Kidney (tissue), 14 donors: Measurements from ENCODE around the gene DNAJA3. TPM values are rescaled to one million over a fixed set of nuclear protein-coding genes. Genes with fewer than 3 reads are reported as not detected.

Source experiments
- DNase-seq, 5 donors: peaks; one replicate each; pipeline ENCODE4 v3.0.0-alpha.2; 2013 to 2020
- FAIRE-seq: peaks from 2 replicates; lab custom pipeline; 2012; peaks lifted over from hg19 to GRCh38; lab: Jason Lieb, UNC
- H3K27ac ChIP-seq, 2 donors: one replicate each; pipeline ENCODE4 v1.7.0; 2013; ENCODE audit warnings: low read depth in 2 of 2, low read length in 2 of 2, inconsistent platforms in 1 of 2
- H3K27me3 ChIP-seq: one replicate; pipeline ENCODE4 v1.7.1; 2013; ENCODE audit warnings: low read length, inconsistent platforms; ENCODE audit not compliant: control insufficient read depth, insufficient read depth
- H3K36me3 ChIP-seq, 3 donors: one replicate each; pipeline versions ENCODE4 v1.7.0 to v1.7.1; 2013; ENCODE audit warnings: low read length in 3 of 3, control low read depth in 1 of 3, inconsistent platforms in 1 of 3; ENCODE audit not compliant: insufficient read depth in 3 of 3, control insufficient read depth in 2 of 3
- H3K4me1 ChIP-seq, 3 donors: one replicate each; pipeline versions ENCODE4 v1.7.0 to v1.7.1; 2013; ENCODE audit warnings: low read length in 3 of 3, inconsistent platforms in 1 of 3, low read depth in 1 of 3; ENCODE audit not compliant: control insufficient read depth in 2 of 3, insufficient read depth in 2 of 3
- H3K4me3 ChIP-seq, 3 donors: one replicate each; pipeline versions ENCODE4 v1.7.0 to v1.8.1; 2013; ENCODE audit warnings: low read length in 3 of 3, control low read depth in 1 of 3, inconsistent platforms in 1 of 3
- H3K9ac ChIP-seq, 3 donors: one replicate each; pipeline versions ENCODE4 v1.7.0 to v1.7.1; 2013; ENCODE audit warnings: low read length in 3 of 3, control low read depth in 1 of 3, inconsistent platforms in 1 of 3
- H3K9me3 ChIP-seq, 3 donors: one replicate each; pipeline versions ENCODE4 v1.7.0 to v1.7.1; 2013; ENCODE audit warnings: low read length in 3 of 3, control low read depth in 1 of 3, inconsistent platforms in 1 of 3; ENCODE audit not compliant: control insufficient read depth in 2 of 3, insufficient read depth in 1 of 3
- intact Hi-C: fragments of 100-400 bp; cut with DNase I; formaldehyde crosslinking; loops from one replicate; pipeline ENCODE4 v1.11.1; 2022
- polyA plus RNA-seq: library from polyadenylated mRNA; stranded (reverse); fragments of 350-450 nt; fragmentation: Illumina TruSeq; extraction: RNeasy Lipid Tissue Mini Kit (QIAGEN cat#74804); gene quantifications from one replicate; pipeline ENCODE4 v1.2.3, GENCODE V29; 2014; ENCODE audit warnings: low read depth, low replicate concordance; ENCODE audit not compliant: insufficient read depth
- total RNA-seq: library from RNA; stranded (reverse); fragmentation: NEBNext Ultra II Directional; extraction: Animal tissue kit (Norgen Biotek cat#: 25700); gene quantifications from one replicate; pipeline ENCODE4 v1.2.1, GENCODE V29; 2021
- TF ChIP-seq, protein P1 (sequence below): IDR thresholded peaks from 3 replicates; pipeline ENCODE4 v1.5.1; 2012; ENCODE audit warnings: mild to moderate bottlenecking, moderate library complexity, borderline replicate concordance; ENCODE audit not compliant: insufficient read depth; ENCODE audit errors: extremely low read depth
- donor health status: control.
- donor health status: control.
- donor health status: control.
- donor health status: control.
- donor health status: control.
- donor health status: DM: yes; HTN: yes; CAD: no.
- donor health status: Normal renal cell carcinoma (clear cell type).

Gene DNAJA3
- total and polyA plus RNA-seq, 2 donors from 2014 or later: 41.1 to 49.4 TPM

DNA sequence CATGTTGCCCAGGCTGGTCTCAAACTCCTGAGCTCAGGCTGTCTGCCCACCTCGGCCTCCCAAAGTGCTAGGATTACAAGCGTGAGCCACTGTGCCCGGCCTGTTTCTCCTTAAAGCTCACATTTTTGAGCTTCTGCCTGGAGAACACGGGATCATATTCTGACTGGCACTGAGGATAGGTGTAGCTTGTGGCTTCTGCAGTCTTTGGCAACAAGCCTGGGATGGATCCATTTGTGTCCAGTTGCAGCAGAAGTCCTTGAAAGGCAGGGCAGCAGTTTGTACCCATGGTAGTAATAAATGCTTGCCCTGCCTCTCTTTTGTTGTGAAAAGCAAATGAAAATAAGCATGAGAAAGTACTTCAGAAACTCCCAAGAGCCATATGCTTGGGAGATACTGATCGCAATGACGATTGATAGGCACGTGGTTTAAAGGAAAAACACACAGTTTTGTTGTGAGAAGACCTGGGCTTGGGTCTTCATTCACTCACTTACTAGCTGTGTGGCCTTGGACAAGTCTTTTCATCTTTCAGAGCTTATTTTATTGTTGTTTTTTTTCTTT lies 6.2 kb upstream of the DNAJA3 start:
- H3K4me1 ChIP-seq: peaks cover under 1 to 13% (median 7%) of the 10 kb centered on the region in 3 donors
- H3K36me3 ChIP-seq: no peaks in the 10 kb centered on the region
- DNase-seq: no peak
- TF ChIP-seq, protein P1, sequence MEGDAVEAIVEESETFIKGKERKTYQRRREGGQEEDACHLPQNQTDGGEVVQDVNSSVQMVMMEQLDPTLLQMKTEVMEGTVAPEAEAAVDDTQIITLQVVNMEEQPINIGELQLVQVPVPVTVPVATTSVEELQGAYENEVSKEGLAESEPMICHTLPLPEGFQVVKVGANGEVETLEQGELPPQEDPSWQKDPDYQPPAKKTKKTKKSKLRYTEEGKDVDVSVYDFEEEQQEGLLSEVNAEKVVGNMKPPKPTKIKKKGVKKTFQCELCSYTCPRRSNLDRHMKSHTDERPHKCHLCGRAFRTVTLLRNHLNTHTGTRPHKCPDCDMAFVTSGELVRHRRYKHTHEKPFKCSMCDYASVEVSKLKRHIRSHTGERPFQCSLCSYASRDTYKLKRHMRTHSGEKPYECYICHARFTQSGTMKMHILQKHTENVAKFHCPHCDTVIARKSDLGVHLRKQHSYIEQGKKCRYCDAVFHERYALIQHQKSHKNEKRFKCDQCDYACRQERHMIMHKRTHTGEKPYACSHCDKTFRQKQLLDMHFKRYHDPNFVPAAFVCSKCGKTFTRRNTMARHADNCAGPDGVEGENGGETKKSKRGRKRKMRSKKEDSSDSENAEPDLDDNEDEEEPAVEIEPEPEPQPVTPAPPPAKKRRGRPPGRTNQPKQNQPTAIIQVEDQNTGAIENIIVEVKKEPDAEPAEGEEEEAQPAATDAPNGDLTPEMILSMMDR: no peak
- H3K9me3 ChIP-seq: no peaks in the 10 kb centered on the region
- H3K4me3 ChIP-seq: no peak overlapping the region
- no peak for FAIRE-seq
- H3K27me3 ChIP-seq: no peaks in the 10 kb centered on the region
- no peak overlapping the region for H3K27ac ChIP-seq
- intact Hi-C loops: no loop called here
- H3K9ac ChIP-seq: no peak overlapping the region

DNA sequence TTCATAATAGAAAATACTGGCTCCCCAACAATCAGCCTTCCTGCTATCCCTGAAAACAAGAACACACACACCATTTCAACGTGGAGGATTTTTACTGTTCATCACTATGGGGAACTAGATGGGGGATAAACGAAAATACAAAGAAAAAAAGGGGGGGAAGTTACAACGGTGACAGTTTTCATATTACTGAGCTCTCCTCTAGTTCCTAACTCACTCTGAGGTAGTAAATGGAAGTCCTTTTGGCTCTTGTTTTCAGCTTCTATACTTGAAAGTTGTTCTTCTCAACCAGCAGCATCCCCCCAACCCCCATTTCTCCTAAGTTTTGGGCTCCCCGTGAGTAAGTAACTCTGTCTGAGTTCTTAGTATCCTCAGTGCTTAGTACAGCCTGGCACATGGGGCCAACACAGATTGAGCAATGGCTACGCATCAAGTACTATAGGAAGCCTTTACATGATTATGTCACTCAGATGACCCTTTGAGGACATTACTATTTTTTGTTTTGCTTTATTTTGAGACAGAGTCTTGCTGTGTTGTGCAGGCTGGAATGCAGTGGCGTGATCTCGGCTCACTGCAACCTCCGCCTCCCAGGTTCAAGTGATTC lies 5.1 kb upstream of the DNAJA3 start:
- DNase-seq: no peak
- intact Hi-C loops: no loop called here
- Histone ChIP-seq H3K9ac (no peak overlapping the region), H3K4me3 (no peak overlapping the region), H3K36me3 (no peaks in the 10 kb centered on the region), H3K27me3 (no peaks in the 10 kb centered on the region), H3K27ac (no peak overlapping the region), H3K9me3 (no peaks in the 10 kb centered on the region), H3K4me1 (peaks cover 4 to 8% (median 5%) of the 10 kb centered on the region in 3 donors)
- FAIRE-seq: no peak
- TF ChIP-seq, protein P1: no peak

DNA sequence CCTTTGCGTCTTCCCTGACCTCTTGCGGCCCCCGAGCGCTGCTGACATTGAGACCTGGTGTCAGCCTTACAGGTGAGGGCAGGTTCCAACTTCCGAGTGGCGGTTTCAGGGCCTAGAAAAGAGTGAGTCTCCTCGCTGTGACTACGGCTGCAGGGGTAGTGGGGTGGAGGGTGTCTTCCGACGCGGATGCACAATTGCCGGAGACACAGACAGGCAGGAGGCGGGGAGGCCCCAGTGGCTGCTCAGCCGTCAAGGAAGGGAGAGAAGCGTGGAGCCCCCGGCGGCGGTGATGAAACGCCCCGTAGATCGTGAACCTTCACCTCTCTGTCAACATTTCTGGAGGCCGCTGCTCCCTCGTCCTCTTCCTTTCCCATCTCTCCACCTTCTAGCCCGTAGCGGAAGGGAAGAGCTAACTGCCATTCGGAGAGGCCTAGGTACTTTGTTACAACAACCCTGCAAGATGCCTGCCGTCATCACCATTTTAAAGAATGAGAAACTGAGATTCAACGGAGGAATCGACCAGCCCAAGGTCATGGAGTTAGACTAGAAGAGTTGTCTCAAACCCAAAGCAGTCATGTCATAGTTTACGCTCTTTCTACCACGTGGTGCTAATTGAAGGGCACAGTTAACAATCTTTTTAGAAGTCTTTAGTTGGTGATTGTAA lies 485 bp downstream of the DNAJA3 start:
- Histone ChIP-seq H3K36me3 (no peaks in the 10 kb centered on the region), H3K9me3 (no peaks in the 10 kb centered on the region), H3K4me1 (peaks cover 7 to 13% (median 12%) of the 10 kb centered on the region in 3 donors), H3K9ac (peak overlapping the region; percentile 68 to 100 (median 98)), H3K27me3 (no peaks in the 10 kb centered on the region), H3K27ac (peak overlapping the region; percentile 99 to 100), H3K4me3 (peak overlapping the region; percentile 99 to 100 (median 99))
- DNase-seq (no peak), FAIRE-seq (no peak)
- intact Hi-C loops: no loop called here
- TF ChIP-seq, protein P1: no peak
